ENCODE results near the gene TMEFF1. TPM values are rescaled to one million over a fixed set of nuclear protein-coding genes. Genes with fewer than 3 reads are reported as not detected.

Gene TMEFF1
- total RNA-seq, 1 donor from 2014 or later: 14.8 TPM

- H4K20me1 ChIP-seq (ENCODE audit: insufficient read depth, low read length): peaks cover 3% of the 10 kb centered on the region
- no peaks in the 10 kb centered on the region for H3K9me3 ChIP-seq (ENCODE audit: insufficient read depth, low read depth, low read length)
- no peaks in the 10 kb centered on the region for H3K4me1 ChIP-seq (ENCODE audit: insufficient read depth, low read length)
- no peak overlapping the region for H3K4me3 ChIP-seq (ENCODE audit: insufficient read depth, low read depth, low read length)
- Mint-ChIP-seq H3K4me3 (ENCODE audit: unreplicated experiment) (no peak overlapping the region), H3K36me3 (ENCODE audit: low read depth, unreplicated experiment) (no peaks in the 10 kb centered on the region), H3K27me3 (ENCODE audit: low read depth, unreplicated experiment) (no peaks in the 10 kb centered on the region), H3K9me3 (ENCODE audit: unreplicated experiment) (no peaks in the 10 kb centered on the region), H3K27ac (ENCODE audit: unreplicated experiment) (no peak overlapping the region), H3K4me1 (ENCODE audit: low read depth, unreplicated experiment) (peaks cover 9% of the 10 kb centered on the region)
- FAIRE-seq (no peak), DNase-seq (ENCODE audit: low read depth) (no peak)
- H3K27ac ChIP-seq (ENCODE audit: low read depth, low read length): no peak overlapping the region
- no peaks in the 10 kb centered on the region for H3K36me3 ChIP-seq (ENCODE audit: insufficient read depth, low read length)
- H3K27me3 ChIP-seq (ENCODE audit: insufficient read depth, low read length): no peaks in the 10 kb centered on the region
- H3K4me2 ChIP-seq (ENCODE audit: low read length): no peak overlapping the region
- H3K9ac ChIP-seq (ENCODE audit: low read length): no peak overlapping the region
- TF ChIP-seq, protein P1, sequence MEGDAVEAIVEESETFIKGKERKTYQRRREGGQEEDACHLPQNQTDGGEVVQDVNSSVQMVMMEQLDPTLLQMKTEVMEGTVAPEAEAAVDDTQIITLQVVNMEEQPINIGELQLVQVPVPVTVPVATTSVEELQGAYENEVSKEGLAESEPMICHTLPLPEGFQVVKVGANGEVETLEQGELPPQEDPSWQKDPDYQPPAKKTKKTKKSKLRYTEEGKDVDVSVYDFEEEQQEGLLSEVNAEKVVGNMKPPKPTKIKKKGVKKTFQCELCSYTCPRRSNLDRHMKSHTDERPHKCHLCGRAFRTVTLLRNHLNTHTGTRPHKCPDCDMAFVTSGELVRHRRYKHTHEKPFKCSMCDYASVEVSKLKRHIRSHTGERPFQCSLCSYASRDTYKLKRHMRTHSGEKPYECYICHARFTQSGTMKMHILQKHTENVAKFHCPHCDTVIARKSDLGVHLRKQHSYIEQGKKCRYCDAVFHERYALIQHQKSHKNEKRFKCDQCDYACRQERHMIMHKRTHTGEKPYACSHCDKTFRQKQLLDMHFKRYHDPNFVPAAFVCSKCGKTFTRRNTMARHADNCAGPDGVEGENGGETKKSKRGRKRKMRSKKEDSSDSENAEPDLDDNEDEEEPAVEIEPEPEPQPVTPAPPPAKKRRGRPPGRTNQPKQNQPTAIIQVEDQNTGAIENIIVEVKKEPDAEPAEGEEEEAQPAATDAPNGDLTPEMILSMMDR (IDR thresholded peaks at IDR 0.05; ENCODE audit: insufficient read depth, low read depth, low read length): no peak
- no peak for TF ChIP-seq EZH2 (IDR thresholded peaks at IDR 0.05; ENCODE audit: insufficient read depth, low read length)
- H2AFZ ChIP-seq (ENCODE audit: low read depth, low read length): no peak overlapping the region
- no peaks in the 10 kb centered on the region for H3K79me2 ChIP-seq (ENCODE audit: insufficient read depth, low read length)
Observed at GRCh38 chr9:100486479-100487176, 13.7 kb downstream of the TMEFF1 start.

GRCh38 chr9:100488177-100488576 is 15.2 kb downstream of the TMEFF1 start:
- no peaks in the 10 kb centered on the region for H3K9me3 ChIP-seq (ENCODE audit: insufficient read depth, low read depth, low read length)
- FAIRE-seq (no peak), DNase-seq (ENCODE audit: low read depth) (no peak)
- H3K9ac ChIP-seq (ENCODE audit: low read length): no peak overlapping the region
- no peaks in the 10 kb centered on the region for H3K36me3 Mint-ChIP-seq (ENCODE audit: low read depth, unreplicated experiment)
- TF ChIP-seq, protein P1 (IDR thresholded peaks at IDR 0.05; ENCODE audit: insufficient read depth, low read depth, low read length): no peak
- TF ChIP-seq EZH2 (IDR thresholded peaks at IDR 0.05; ENCODE audit: insufficient read depth, low read length): no peak
- H3K4me2 ChIP-seq (ENCODE audit: low read length): no peak overlapping the region
- H2AFZ ChIP-seq (ENCODE audit: low read depth, low read length): no peak overlapping the region
- no peaks in the 10 kb centered on the region for H3K27me3 Mint-ChIP-seq (ENCODE audit: low read depth, unreplicated experiment)
- H3K4me3 ChIP-seq (ENCODE audit: insufficient read depth, low read depth, low read length): no peak overlapping the region
- no peaks in the 10 kb centered on the region for H3K79me2 ChIP-seq (ENCODE audit: insufficient read depth, low read length)
- H3K9me3 Mint-ChIP-seq (ENCODE audit: unreplicated experiment): no peaks in the 10 kb centered on the region
- H3K4me1 Mint-ChIP-seq (ENCODE audit: low read depth, unreplicated experiment): peaks cover 18% of the 10 kb centered on the region
- peaks cover 3% of the 10 kb centered on the region for H4K20me1 ChIP-seq (ENCODE audit: insufficient read depth, low read length)
- H3K4me3 Mint-ChIP-seq (ENCODE audit: unreplicated experiment): no peak overlapping the region
- no peak overlapping the region for H3K27ac Mint-ChIP-seq (ENCODE audit: unreplicated experiment)
- H3K4me1 ChIP-seq (ENCODE audit: insufficient read depth, low read length): no peaks in the 10 kb centered on the region
- no peak overlapping the region for H3K27ac ChIP-seq (ENCODE audit: low read depth, low read length)
- no peaks in the 10 kb centered on the region for H3K36me3 ChIP-seq (ENCODE audit: insufficient read depth, low read length)
- H3K27me3 ChIP-seq (ENCODE audit: insufficient read depth, low read length): no peaks in the 10 kb centered on the region

- Mint-ChIP-seq H3K4me1 (ENCODE audit: low read depth, unreplicated experiment) (peaks cover 25% of the 10 kb centered on the region), H3K36me3 (ENCODE audit: low read depth, unreplicated experiment) (no peaks in the 10 kb centered on the region), H3K9me3 (ENCODE audit: unreplicated experiment) (no peaks in the 10 kb centered on the region), H3K4me3 (ENCODE audit: unreplicated experiment) (no peak overlapping the region), H3K27me3 (ENCODE audit: low read depth, unreplicated experiment) (no peaks in the 10 kb centered on the region), H3K27ac (ENCODE audit: unreplicated experiment) (peak overlapping the region; percentile 31)
- H3K27me3 ChIP-seq (ENCODE audit: insufficient read depth, low read length): no peaks in the 10 kb centered on the region
- no peak overlapping the region for H3K4me2 ChIP-seq (ENCODE audit: low read length)
- no peaks in the 10 kb centered on the region for H3K79me2 ChIP-seq (ENCODE audit: insufficient read depth, low read length)
- peaks cover 3% of the 10 kb centered on the region for H4K20me1 ChIP-seq (ENCODE audit: insufficient read depth, low read length)
- H2AFZ ChIP-seq (ENCODE audit: low read depth, low read length): no peak overlapping the region
- FAIRE-seq: no peak
- no peak overlapping the region for H3K4me3 ChIP-seq (ENCODE audit: insufficient read depth, low read depth, low read length)
- no peaks in the 10 kb centered on the region for H3K9me3 ChIP-seq (ENCODE audit: insufficient read depth, low read depth, low read length)
- DNase-seq (ENCODE audit: low read depth): no peak
- TF ChIP-seq EZH2 (IDR thresholded peaks at IDR 0.05; ENCODE audit: insufficient read depth, low read length): no peak
- TF ChIP-seq, protein P1 (IDR thresholded peaks at IDR 0.05; ENCODE audit: insufficient read depth, low read depth, low read length): no peak
- no peak overlapping the region for H3K27ac ChIP-seq (ENCODE audit: low read depth, low read length)
- H3K4me1 ChIP-seq (ENCODE audit: insufficient read depth, low read length): no peaks in the 10 kb centered on the region
- H3K9ac ChIP-seq (ENCODE audit: low read length): no peak overlapping the region
- no peaks in the 10 kb centered on the region for H3K36me3 ChIP-seq (ENCODE audit: insufficient read depth, low read length)
Observed at GRCh38 chr9:100489836-100490235, 16.9 kb downstream of the TMEFF1 start.

Measured in astrocyte (in vitro differentiated cells and primary cell).